ENCODE measurements around the gene PRDX5.

PRDX5 gene

GRCh38 chr11:64362339-64362738 lies 44.4 kb downstream of the PRDX5 start:
- no peak for DNase-seq (ENCODE audit: low spot score)

GRCh38 chr11:64364435-64364834 lies 46.5 kb downstream of the PRDX5 start:
- DNase-seq (ENCODE audit: low spot score) = no peak

GRCh38 chr11:64364911-64365310 lies 47.0 kb downstream of the PRDX5 start:
- no peak for DNase-seq (ENCODE audit: low spot score)

DNA sequence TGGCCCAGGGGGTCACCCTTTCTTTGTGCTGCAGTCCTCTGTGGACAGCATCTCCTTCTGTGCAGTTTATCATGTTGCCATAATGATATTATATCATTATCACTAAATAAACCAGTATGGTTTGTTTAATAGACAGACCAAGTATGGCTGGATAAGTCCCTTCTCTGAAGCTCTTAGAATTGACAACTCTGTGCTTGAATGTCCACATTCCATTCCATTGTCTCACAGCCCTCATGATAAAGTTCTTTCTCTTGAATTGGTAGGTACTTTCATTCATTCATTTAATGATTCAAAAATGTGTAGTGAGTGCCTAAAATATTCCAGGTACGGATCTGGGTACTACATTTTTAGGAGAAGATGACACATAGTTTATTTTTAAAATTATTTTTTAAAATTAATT lies 48.8 kb downstream of the PRDX5 start:
- no peak for DNase-seq (ENCODE audit: low spot score)

DNA sequence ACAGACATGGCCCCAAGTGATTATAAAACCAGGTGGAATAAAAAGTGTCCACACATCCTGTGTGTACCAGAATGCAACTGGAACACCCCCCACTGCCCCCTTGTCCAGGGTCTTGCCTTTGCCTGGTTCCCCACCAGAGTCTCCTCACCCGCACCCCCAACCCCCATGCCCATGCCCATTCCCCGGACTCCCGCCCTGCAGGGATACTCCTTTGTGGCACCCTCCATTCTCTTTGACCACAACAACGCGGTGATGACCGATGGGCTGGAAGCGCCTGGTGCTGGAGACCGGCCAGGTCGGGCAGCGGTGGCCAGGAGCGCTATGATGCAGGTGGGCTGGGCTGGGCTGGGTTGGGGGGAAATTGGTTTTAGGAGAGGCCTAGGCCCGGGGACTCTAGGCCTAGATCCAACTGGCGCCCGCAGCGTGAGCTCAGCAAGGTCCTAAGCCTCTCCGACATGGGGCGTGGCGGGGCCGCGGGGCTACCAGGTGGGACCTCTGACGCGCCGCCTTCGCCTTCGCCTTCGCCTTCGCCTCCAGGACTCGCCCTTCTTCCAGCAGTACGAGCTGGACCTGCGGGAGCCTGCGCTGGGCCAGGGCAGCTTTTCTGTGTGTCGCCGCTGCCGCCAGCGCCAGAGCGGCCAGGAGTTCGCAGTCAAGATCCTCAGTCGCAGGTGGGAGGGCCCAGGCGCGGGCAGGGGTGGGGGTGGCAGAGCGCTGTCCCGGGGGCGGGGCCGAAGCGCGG lies 50.2 kb downstream of the PRDX5 start:
- no peak for DNase-seq (ENCODE audit: low spot score)

DNA sequence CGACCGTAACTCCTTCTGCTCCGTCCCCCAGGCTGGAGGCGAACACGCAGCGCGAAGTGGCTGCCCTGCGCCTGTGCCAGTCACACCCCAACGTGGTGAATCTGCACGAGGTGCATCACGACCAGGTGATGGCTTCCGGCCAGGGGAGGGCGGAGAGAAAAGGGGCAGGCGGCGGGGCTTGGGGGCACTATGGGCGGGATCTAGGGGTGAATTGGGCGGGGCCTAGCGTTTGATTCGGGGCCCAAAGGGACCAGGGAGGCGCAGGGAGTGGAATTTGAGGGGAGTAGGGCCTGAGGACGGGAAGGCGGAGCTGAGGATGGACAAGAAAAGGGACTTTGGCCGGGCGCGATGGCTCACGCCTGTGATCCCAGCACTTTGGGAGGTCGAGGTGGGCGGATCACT lies 50.8 kb downstream of the PRDX5 start:
- no peak for DNase-seq (ENCODE audit: low spot score)

GRCh38 chr11:64369440-64370421 lies 51.8 kb downstream of the PRDX5 start:
- DNase-seq (ENCODE audit: low spot score) = no peak

- DNase-seq (ENCODE audit: low spot score) = no peak
Observed at GRCh38 chr11:64371201-64371600, 53.3 kb downstream of the PRDX5 start.
